Natural killer cell (primary cell): ENCODE results near the gene HOXA6. TPM values are rescaled to one million over a fixed set of nuclear protein-coding genes. Genes with fewer than 3 reads are reported as not detected.

Experiments
- ATAC-seq, 3 donors: fragments of 150-1000 bp in 2 of 3; fragments of 200-7000 bp in 1 of 3; cut with Tn5 transposase; 1 replicate in 1 of 3; 2 replicates in 2 of 3; pipeline ENCODE4 v1.10.0; 2021; ENCODE audit warnings: mild to moderate bottlenecking in 2 of 3, moderate library complexity in 2 of 3
- DNase-seq, 2 donors: peaks; one replicate each; pipeline versions ENCODE4 v3.0.0 to v3.0.0-alpha.2; 2013 to 2021; ENCODE audit warnings: mixed read lengths in 1 of 2
- H3K27ac ChIP-seq: one replicate; pipeline ENCODE4 v1.5.1; 2013; ENCODE audit warnings: mild to moderate bottlenecking, low read length
- H3K27me3 ChIP-seq: one replicate; pipeline ENCODE4 v1.6.1; 2013; ENCODE audit warnings: low read length; ENCODE audit not compliant: control insufficient read depth, insufficient read depth
- H3K36me3 ChIP-seq: one replicate; pipeline ENCODE4 v1.6.1; 2013; ENCODE audit warnings: low read length; ENCODE audit not compliant: control insufficient read depth, insufficient read depth
- H3K4me1 ChIP-seq: one replicate; pipeline ENCODE4 v1.6.1; 2013; ENCODE audit warnings: low read length; ENCODE audit not compliant: control insufficient read depth, insufficient read depth
- H3K4me3 ChIP-seq: one replicate; pipeline ENCODE4 v1.5.1; 2013; ENCODE audit warnings: low read length
- H3K9me3 ChIP-seq: one replicate; pipeline ENCODE4 v1.6.1; 2013; ENCODE audit warnings: low read length; ENCODE audit not compliant: control insufficient read depth, insufficient read depth
- H3K27ac Mint-ChIP-seq, 2 donors: one replicate each; pipeline ENCODE4 v1.8.0; 2022; ENCODE audit warnings: mild to moderate bottlenecking in 2 of 2, mixed read lengths in 2 of 2, moderate library complexity in 1 of 2
- H3K27me3 Mint-ChIP-seq, 2 donors: one replicate each; pipeline ENCODE4 v1.8.0; 2022; ENCODE audit warnings: low read depth in 2 of 2, mixed read lengths in 2 of 2
- H3K36me3 Mint-ChIP-seq: one replicate; pipeline ENCODE4 v1.8.0; 2022; ENCODE audit warnings: mixed read lengths
- H3K4me1 Mint-ChIP-seq, 2 donors: one replicate each; pipeline ENCODE4 v1.8.0; 2022; ENCODE audit warnings: mixed read lengths in 2 of 2
- H3K4me3 Mint-ChIP-seq: one replicate; pipeline ENCODE4 v1.8.0; 2022; ENCODE audit warnings: mild to moderate bottlenecking, moderate library complexity, mixed read lengths
- H3K9me3 Mint-ChIP-seq, 2 donors: one replicate each; pipeline ENCODE4 v1.8.0; 2022; ENCODE audit warnings: mixed read lengths in 2 of 2
- WGBS: methylation state at CpG from one replicate; pipeline ENCODE4 v1.1.7; 2013; ENCODE audit warnings: missing lambda C conversion rate; ENCODE audit not compliant: insufficient coverage; 5-methylcytosine and 5-hydroxymethylcytosine counted together
- intact Hi-C: fragments of 100-400 bp; cut with micrococcal nuclease; formaldehyde crosslinking; loops from one replicate; pipeline ENCODE4 v1.14.2; 2022
- total RNA-seq, 4 donors: library from RNA; stranded (reverse); fragments of 120-200 nt in 1 of 4; gene quantifications; one replicate each; pipeline versions ENCODE4 v1.2.3 to v1.2.4, GENCODE V29; 2013 to 2022
- TF ChIP-seq, protein P1 (sequence below): fragments of 200-600 bp; IDR thresholded peaks from one replicate; pipeline ENCODE4 v1.8.0; 2022; ENCODE audit warnings: antibody characterized with exemption

The HOXA6 gene
- total RNA-seq, 3 donors from 2014 or later (not counting 1 experiment from before 2014, with no cell fraction given), result 0.28 to 0.65 (median 0.43) TPM

DNA sequence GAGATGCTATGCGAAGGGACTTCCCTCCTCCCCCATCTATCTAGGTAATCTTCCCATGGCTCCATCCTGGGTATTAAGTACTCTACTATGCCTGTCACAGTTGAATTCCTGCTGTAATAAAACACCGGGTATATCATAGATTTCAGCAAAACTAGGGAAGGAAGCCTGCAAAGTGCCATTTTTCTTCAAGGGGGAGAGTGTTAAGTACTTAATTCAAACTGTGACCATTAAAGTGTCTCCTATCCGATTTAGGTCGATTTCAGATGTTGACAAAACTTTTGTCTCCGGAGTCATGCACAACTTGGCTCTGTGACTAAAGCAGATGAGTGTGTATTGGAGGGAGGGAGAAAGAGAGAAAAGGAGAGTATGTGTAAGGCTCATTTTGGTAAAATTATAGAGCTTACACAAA is 21.6 kb downstream of the HOXA6 start:
- TF ChIP-seq, protein P1, sequence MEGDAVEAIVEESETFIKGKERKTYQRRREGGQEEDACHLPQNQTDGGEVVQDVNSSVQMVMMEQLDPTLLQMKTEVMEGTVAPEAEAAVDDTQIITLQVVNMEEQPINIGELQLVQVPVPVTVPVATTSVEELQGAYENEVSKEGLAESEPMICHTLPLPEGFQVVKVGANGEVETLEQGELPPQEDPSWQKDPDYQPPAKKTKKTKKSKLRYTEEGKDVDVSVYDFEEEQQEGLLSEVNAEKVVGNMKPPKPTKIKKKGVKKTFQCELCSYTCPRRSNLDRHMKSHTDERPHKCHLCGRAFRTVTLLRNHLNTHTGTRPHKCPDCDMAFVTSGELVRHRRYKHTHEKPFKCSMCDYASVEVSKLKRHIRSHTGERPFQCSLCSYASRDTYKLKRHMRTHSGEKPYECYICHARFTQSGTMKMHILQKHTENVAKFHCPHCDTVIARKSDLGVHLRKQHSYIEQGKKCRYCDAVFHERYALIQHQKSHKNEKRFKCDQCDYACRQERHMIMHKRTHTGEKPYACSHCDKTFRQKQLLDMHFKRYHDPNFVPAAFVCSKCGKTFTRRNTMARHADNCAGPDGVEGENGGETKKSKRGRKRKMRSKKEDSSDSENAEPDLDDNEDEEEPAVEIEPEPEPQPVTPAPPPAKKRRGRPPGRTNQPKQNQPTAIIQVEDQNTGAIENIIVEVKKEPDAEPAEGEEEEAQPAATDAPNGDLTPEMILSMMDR, result no peak
- H3K4me3 ChIP-seq, result no peak overlapping the region
- WGBS, result 83% methylated on average over 5 of the region's 5 CpGs
- no peaks in the 10 kb centered on the region for H3K4me1 Mint-ChIP-seq
- no peaks in the 10 kb centered on the region for H3K9me3 Mint-ChIP-seq
- no peak overlapping the region for H3K4me3 Mint-ChIP-seq
- peaks cover 15 to 28% of the 10 kb centered on the region in 2 donors for H3K27me3 Mint-ChIP-seq
- H3K27me3 ChIP-seq, result no peaks in the 10 kb centered on the region
- ATAC-seq, result no peak
- H3K9me3 ChIP-seq, result no peaks in the 10 kb centered on the region
- no peak overlapping the region for H3K27ac ChIP-seq
- intact Hi-C loops, result no loop called here
- H3K27ac Mint-ChIP-seq, result no peak overlapping the region
- H3K36me3 Mint-ChIP-seq, result no peaks in the 10 kb centered on the region
- DNase-seq, result no peak
- no peaks in the 10 kb centered on the region for H3K4me1 ChIP-seq
- no peaks in the 10 kb centered on the region for H3K36me3 ChIP-seq

DNA sequence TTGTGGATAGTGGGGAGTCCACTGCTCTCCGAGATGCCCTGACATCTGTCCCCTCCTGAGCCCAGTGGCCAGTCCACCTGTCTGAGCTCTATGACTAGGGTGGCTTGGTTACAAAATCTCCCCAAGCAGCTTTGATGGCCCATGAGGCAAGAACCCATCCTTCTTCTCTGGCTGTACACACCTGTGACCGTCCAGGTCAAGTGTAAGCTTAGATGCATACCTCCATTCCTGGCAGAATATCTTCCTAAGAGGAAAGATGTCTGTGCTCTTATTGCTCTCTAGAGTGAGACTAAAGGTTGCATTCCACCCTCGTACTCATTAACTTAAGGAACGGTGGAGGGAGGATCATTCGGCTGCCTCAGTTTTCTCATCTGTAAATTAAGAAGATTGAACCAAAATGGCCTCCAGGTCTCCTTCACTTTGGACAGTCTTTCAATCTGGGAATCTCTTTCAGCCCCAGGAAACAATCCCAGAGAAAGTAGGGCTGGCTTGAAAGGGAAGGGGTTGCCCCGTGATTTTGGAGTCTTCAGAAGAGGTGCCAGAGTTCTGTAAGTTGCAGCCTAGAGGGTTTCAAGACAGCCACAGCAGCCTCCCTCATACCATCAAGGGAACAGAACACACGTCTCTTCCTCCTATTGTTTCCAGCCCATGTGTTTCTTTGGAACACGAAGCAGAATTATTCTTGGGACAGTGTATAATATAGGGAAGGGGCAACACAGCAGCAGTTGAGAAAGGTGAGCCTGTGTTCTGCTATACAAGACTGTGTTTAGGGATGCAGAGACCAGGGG is 22.5 kb downstream of the HOXA6 start:
- TF ChIP-seq, protein P1, result no peak
- Mint-ChIP-seq H3K27me3 (peaks cover 15 to 28% of the 10 kb centered on the region in 2 donors), H3K9me3 (no peaks in the 10 kb centered on the region), H3K36me3 (no peaks in the 10 kb centered on the region), H3K4me1 (no peaks in the 10 kb centered on the region), H3K27ac (no peak overlapping the region), H3K4me3 (no peak overlapping the region)
- Histone ChIP-seq H3K9me3 (no peaks in the 10 kb centered on the region), H3K27ac (no peak overlapping the region), H3K4me1 (no peaks in the 10 kb centered on the region), H3K4me3 (no peak overlapping the region), H3K36me3 (no peaks in the 10 kb centered on the region), H3K27me3 (no peaks in the 10 kb centered on the region)
- WGBS, result 87% methylated on average over 7 of the region's 8 CpGs
- ATAC-seq, result no peak
- intact Hi-C loops, result no loop called here
- no peak for DNase-seq

DNA sequence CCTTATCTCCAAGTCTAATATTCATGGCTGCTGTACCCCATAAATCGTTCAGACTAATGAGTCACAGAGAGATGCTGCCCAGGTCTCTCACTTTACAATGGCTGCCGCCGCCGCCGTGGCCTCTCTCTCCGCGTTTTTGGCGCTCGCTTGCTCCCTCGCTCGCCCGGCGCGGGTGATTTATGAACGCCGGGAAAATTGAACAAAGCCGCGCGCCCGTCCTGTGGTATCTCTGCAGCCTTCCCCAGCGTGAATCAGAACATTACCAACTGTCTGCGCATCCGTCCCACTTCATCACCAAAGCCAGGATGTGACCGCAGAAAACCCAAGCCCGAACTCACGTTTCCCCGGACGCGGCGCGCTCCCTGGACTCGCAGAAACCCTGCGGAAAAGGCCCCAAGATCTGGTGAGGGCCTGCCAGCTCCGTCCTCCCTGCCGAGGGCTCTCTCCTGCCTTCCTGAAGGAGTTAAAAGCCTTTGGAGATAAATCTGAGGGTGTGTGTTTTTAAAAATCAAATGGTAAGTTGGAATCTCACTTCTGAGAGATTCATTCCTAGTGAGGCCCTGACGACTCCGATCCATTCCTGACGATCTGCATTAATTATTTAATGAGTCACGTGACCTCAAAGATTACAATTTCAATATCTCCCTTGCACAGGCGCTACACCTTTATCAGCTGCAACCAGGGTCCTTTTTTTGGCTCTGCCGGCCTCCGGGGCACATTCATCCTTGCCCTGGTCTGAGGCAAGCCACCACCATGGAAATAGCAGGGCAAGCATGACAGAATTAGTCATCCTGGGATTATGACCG is 23.3 kb downstream of the HOXA6 start:
- Histone ChIP-seq H3K27me3 (no peaks in the 10 kb centered on the region), H3K4me1 (no peaks in the 10 kb centered on the region), H3K4me3 (no peak overlapping the region), H3K27ac (no peak overlapping the region), H3K9me3 (no peaks in the 10 kb centered on the region), H3K36me3 (no peaks in the 10 kb centered on the region)
- WGBS, result 95% methylated on average over 43 of the region's 43 CpGs
- TF ChIP-seq, protein P1, result no peak
- H3K27me3 Mint-ChIP-seq, result peaks cover 15 to 28% of the 10 kb centered on the region in 2 donors
- intact Hi-C loops, result no loop called here
- H3K4me1 Mint-ChIP-seq, result no peaks in the 10 kb centered on the region
- H3K4me3 Mint-ChIP-seq, result no peak overlapping the region
- no peaks in the 10 kb centered on the region for H3K9me3 Mint-ChIP-seq
- no peaks in the 10 kb centered on the region for H3K36me3 Mint-ChIP-seq
- ATAC-seq (no peak), DNase-seq (no peak)
- no peak overlapping the region for H3K27ac Mint-ChIP-seq
